ENCODE measurements around the gene PKD2L1. TPM values are rescaled to one million over a fixed set of nuclear protein-coding genes. Genes with fewer than 3 reads are reported as not detected.
A peak's percentile ranks its signal among the peaks of the same experiment; 100 is the strongest.

The PKD2L1 gene
- total and polyA plus RNA-seq, 10 of the 15 experiments (the other 5 are each of a cell fraction or from before 2014, with no cell fraction given): 0.05 to 0.17 (median 0.08) TPM; not detected in 6

DNA sequence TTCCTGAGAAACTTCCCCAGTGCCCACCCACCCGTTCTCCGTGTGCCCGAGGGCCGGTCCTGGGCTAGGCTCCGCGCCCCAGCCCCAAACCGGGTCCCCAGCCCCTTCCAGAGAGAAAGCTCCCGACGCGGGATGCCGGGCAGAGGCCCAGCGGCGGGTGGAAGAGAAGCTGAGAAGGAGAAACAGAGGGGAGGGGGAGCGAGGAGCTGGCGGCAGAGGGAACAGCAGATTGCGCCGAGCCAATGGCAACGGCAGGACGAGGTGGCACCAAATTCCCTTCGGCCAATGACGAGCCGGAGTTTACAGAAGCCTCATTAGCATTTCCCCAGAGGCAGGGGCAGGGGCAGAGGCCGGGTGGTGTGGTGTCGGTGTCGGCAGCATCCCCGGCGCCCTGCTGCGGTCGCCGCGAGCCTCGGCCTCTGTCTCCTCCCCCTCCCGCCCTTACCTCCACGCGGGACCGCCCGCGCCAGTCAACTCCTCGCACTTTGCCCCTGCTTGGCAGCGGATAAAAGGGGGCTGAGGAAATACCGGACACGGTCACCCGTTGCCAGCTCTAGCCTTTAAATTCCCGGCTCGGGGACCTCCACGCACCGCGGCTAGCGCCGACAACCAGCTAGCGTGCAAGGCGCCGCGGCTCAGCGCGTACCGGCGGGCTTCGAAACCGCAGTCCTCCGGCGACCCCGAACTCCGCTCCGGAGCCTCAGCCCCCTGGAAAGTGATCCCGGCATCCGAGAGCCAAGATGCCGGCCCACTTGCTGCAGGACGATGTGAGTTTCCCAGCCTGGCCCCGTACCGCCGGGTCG lies 16.9 kb upstream of the PKD2L1 start, which contains the start of gene SCD (continued):
- TF ChIP-seq, protein P1, sequence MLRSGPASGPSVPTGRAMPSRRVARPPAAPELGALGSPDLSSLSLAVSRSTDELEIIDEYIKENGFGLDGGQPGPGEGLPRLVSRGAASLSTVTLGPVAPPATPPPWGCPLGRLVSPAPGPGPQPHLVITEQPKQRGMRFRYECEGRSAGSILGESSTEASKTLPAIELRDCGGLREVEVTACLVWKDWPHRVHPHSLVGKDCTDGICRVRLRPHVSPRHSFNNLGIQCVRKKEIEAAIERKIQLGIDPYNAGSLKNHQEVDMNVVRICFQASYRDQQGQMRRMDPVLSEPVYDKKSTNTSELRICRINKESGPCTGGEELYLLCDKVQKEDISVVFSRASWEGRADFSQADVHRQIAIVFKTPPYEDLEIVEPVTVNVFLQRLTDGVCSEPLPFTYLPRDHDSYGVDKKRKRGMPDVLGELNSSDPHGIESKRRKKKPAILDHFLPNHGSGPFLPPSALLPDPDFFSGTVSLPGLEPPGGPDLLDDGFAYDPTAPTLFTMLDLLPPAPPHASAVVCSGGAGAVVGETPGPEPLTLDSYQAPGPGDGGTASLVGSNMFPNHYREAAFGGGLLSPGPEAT (IDR thresholded peaks at IDR 0.05; ENCODE audit: low read depth): peak; percentile 34; the same call in 1 of the 2 replicates
- no peak for TF ChIP-seq NFYA (IDR thresholded peaks at IDR 0.05; ENCODE audit: borderline replicate concordance, low read depth, low read length)
- TF ChIP-seq, protein P2, sequence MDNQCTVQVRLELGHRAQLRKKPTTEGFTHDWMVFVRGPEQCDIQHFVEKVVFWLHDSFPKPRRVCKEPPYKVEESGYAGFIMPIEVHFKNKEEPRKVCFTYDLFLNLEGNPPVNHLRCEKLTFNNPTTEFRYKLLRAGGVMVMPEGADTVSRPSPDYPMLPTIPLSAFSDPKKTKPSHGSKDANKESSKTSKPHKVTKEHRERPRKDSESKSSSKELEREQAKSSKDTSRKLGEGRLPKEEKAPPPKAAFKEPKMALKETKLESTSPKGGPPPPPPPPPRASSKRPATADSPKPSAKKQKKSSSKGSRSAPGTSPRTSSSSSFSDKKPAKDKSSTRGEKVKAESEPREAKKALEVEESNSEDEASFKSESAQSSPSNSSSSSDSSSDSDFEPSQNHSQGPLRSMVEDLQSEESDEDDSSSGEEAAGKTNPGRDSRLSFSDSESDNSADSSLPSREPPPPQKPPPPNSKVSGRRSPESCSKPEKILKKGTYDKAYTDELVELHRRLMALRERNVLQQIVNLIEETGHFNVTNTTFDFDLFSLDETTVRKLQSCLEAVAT (IDR thresholded peaks at IDR 0.05): no peak
- TF ChIP-seq, protein P3, sequence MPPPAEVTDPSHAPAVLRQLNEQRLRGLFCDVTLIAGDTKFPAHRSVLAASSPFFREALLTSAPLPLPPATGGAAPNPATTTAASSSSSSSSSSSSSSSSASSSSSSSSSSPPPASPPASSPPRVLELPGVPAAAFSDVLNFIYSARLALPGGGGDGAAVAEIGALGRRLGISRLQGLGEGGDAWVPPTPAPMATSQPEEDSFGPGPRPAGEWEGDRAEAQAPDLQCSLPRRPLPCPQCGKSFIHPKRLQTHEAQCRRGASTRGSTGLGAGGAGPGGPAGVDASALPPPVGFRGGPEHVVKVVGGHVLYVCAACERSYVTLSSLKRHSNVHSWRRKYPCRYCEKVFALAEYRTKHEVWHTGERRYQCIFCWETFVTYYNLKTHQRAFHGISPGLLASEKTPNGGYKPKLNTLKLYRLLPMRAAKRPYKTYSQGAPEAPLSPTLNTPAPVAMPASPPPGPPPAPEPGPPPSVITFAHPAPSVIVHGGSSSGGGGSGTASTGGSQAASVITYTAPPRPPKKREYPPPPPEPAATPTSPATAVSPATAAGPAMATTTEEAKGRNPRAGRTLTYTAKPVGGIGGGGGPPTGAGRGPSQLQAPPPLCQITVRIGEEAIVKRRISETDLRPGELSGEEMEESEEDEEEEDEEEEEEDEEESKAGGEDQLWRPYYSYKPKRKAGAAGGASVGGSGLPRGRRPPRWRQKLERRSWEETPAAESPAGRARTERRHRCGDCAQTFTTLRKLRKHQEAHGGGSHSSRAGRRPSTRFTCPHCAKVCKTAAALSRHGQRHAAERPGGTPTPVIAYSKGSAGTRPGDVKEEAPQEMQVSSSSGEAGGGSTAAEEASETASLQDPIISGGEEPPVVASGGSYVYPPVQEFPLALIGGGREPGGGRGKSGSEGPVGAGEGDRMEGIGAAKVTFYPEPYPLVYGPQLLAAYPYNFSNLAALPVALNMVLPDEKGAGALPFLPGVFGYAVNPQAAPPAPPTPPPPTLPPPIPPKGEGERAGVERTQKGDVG (CRISPR knock-in tag; IDR thresholded peaks at IDR 0.05): no peak
- peak; percentile 81; the same call in 1 of the 2 replicates for TF ChIP-seq GATAD2B (conservative IDR thresholded peaks at IDR 0.05; ENCODE audit: low read depth)
- TF ChIP-seq TCF7 (IDR thresholded peaks at IDR 0.05; ENCODE audit: borderline replicate concordance): no peak
- no peak for TF ChIP-seq RAD21 (IDR thresholded peaks at IDR 0.05; ENCODE audit: insufficient read depth, low read depth, low read length)
- TF ChIP-seq, protein P4, sequence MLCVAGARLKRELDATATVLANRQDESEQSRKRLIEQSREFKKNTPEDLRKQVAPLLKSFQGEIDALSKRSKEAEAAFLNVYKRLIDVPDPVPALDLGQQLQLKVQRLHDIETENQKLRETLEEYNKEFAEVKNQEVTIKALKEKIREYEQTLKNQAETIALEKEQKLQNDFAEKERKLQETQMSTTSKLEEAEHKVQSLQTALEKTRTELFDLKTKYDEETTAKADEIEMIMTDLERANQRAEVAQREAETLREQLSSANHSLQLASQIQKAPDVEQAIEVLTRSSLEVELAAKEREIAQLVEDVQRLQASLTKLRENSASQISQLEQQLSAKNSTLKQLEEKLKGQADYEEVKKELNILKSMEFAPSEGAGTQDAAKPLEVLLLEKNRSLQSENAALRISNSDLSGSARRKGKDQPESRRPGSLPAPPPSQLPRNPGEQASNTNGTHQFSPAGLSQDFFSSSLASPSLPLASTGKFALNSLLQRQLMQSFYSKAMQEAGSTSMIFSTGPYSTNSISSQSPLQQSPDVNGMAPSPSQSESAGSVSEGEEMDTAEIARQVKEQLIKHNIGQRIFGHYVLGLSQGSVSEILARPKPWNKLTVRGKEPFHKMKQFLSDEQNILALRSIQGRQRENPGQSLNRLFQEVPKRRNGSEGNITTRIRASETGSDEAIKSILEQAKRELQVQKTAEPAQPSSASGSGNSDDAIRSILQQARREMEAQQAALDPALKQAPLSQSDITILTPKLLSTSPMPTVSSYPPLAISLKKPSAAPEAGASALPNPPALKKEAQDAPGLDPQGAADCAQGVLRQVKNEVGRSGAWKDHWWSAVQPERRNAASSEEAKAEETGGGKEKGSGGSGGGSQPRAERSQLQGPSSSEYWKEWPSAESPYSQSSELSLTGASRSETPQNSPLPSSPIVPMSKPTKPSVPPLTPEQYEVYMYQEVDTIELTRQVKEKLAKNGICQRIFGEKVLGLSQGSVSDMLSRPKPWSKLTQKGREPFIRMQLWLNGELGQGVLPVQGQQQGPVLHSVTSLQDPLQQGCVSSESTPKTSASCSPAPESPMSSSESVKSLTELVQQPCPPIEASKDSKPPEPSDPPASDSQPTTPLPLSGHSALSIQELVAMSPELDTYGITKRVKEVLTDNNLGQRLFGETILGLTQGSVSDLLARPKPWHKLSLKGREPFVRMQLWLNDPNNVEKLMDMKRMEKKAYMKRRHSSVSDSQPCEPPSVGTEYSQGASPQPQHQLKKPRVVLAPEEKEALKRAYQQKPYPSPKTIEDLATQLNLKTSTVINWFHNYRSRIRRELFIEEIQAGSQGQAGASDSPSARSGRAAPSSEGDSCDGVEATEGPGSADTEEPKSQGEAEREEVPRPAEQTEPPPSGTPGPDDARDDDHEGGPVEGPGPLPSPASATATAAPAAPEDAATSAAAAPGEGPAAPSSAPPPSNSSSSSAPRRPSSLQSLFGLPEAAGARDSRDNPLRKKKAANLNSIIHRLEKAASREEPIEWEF (IDR thresholded peaks at IDR 0.05; ENCODE audit: insufficient replicate concordance, low read depth, low read length): no peak
- TF ChIP-seq RBBP5 (conservative IDR thresholded peaks at IDR 0.05): no peak
- TF ChIP-seq, protein P5, sequence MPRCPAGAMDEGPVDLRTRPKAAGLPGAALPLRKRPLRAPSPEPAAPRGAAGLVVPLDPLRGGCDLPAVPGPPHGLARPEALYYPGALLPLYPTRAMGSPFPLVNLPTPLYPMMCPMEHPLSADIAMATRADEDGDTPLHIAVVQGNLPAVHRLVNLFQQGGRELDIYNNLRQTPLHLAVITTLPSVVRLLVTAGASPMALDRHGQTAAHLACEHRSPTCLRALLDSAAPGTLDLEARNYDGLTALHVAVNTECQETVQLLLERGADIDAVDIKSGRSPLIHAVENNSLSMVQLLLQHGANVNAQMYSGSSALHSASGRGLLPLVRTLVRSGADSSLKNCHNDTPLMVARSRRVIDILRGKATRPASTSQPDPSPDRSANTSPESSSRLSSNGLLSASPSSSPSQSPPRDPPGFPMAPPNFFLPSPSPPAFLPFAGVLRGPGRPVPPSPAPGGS (IDR thresholded peaks at IDR 0.05; ENCODE audit: borderline replicate concordance, insufficient read depth, low read depth, low read length, poor library complexity, severe bottlenecking): no peak
- peak; percentile 8; the same call in 1 of the 2 replicates for TF ChIP-seq IKZF1 (conservative IDR thresholded peaks at IDR 0.05)
- TF ChIP-seq BACH1 (IDR thresholded peaks at IDR 0.05; ENCODE audit: borderline replicate concordance): peak; percentile 88
- TF ChIP-seq SMARCA5 (IDR thresholded peaks at IDR 0.05): 0 out of 2 replicates have a peak, but pooled peaks have one; percentile 27
- no peak for TF ChIP-seq SPI1 (IDR thresholded peaks at IDR 0.05; ENCODE audit: borderline replicate concordance, insufficient read depth, low read depth, low read length)
- no peak for TF ChIP-seq ZNF274 (IDR thresholded peaks at IDR 0.05; ENCODE audit: insufficient read depth, insufficient read length)
